Activated CD4-positive, alpha-beta T cell treated with anti-CD3 and anti-CD28 coated beads, Interleukin-2, amount 10 ng/mL, durations not matched to agents 7 days and 5 days (primary cell): Measurements from ENCODE around the gene SLC66A2. TPM values are rescaled to one million over a fixed set of nuclear protein-coding genes. Genes with fewer than 3 reads are reported as not detected.

ENCODE experiments used
- CTCF ChIA-PET: fragments of 350-600 bp; sonication (Branson Sonifier 250); formaldehyde crosslinking; loops from one replicate; lab custom pipeline; 2021; ENCODE audit warnings: antibody characterized with exemption; lab: Charles Lee
- POLR2A ChIA-PET: fragments of 350-600 bp; sonication (Branson Sonifier 250); formaldehyde crosslinking; loops from one replicate; lab custom pipeline; 2021; ENCODE audit warnings: antibody characterized with exemption; lab: Charles Lee
- DNase-seq: peaks from one replicate; pipeline ENCODE4 v3.0.0-alpha.2; 2020
- H3K27ac Mint-ChIP-seq: one replicate; pipeline ENCODE4 v1.8.0; 2021; ENCODE audit warnings: mild to moderate bottlenecking, moderate library complexity, mixed read lengths
- H3K27me3 Mint-ChIP-seq: one replicate; pipeline ENCODE4 v1.8.0; 2021; ENCODE audit warnings: mixed read lengths
- H3K36me3 Mint-ChIP-seq: one replicate; pipeline ENCODE4 v1.8.0; 2021; ENCODE audit warnings: low read depth, mixed read lengths
- H3K4me1 Mint-ChIP-seq: one replicate; pipeline ENCODE4 v1.8.0; 2021; ENCODE audit warnings: mixed read lengths
- H3K4me3 Mint-ChIP-seq: one replicate; pipeline ENCODE4 v1.8.0; 2021; ENCODE audit warnings: mild to moderate bottlenecking, moderate library complexity, mixed read lengths
- H3K9me3 Mint-ChIP-seq: one replicate; pipeline ENCODE4 v1.8.0; 2021; ENCODE audit warnings: mixed read lengths
- total RNA-seq, 2 experiments: library from RNA; stranded (reverse); gene quantifications; one replicate each; pipeline ENCODE4 v1.2.3, GENCODE V29; 2021

Gene SLC66A2
- total RNA-seq, 2 experiments from 2014 or later: 28.3 to 34.6 TPM

- H3K36me3 Mint-ChIP-seq: peaks cover 45% of the 10 kb centered on the region
- no peak for DNase-seq
- no peak overlapping the region for H3K4me3 Mint-ChIP-seq
- H3K27me3 Mint-ChIP-seq: no peaks in the 10 kb centered on the region
- CTCF ChIA-PET: no interaction called here
- POLR2A ChIA-PET: no interaction called here
- no peak overlapping the region for H3K27ac Mint-ChIP-seq
- H3K4me1 Mint-ChIP-seq: no peaks in the 10 kb centered on the region
- H3K9me3 Mint-ChIP-seq: peaks cover 22% of the 10 kb centered on the region
Measured at GRCh38 chr18:79926715-79927606, 24.5 kb downstream of the SLC66A2 start.

DNA sequence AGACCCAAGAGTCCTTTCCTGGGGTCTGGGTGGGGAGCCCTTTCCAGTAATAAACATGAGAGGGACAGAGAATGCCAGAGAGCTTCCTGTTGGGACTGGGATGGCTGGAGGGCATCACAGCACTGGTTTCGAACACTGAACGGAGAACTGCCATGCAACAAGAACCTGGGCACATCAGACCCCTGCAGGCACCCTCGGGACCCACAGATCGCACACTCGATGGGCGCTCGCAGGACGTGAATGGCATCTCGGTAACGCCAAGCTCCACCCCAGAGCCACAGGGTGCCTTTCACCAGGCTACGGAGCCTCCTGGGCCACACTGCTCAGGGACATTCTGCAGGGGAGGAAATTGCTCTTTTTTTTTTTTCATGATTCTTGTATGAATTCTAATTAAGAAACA, 25.1 kb downstream of the SLC66A2 start:
- Mint-ChIP-seq H3K4me3 (no peak overlapping the region), H3K4me1 (no peaks in the 10 kb centered on the region), H3K36me3 (peaks cover 43% of the 10 kb centered on the region), H3K27ac (no peak overlapping the region), H3K9me3 (peaks cover 20% of the 10 kb centered on the region), H3K27me3 (no peaks in the 10 kb centered on the region)
- POLR2A ChIA-PET: no interaction called here
- CTCF ChIA-PET: no interaction called here
- no peak for DNase-seq

GRCh38 chr18:79924814-79925731, 26.4 kb downstream of the SLC66A2 start:
- Mint-ChIP-seq H3K36me3 (peaks cover 37% of the 10 kb centered on the region), H3K4me1 (no peaks in the 10 kb centered on the region), H3K27ac (no peak overlapping the region), H3K9me3 (peaks cover 15% of the 10 kb centered on the region), H3K4me3 (no peak overlapping the region), H3K27me3 (no peaks in the 10 kb centered on the region)
- ChIA-PET CTCF (interaction anchor here (0.6 kb wide), 1 partner anchor 65 kb away, joined by 3 read pairs; no protein-coding TSS in a partner anchor), POLR2A (no interaction called here)
- no peak for DNase-seq

DNA sequence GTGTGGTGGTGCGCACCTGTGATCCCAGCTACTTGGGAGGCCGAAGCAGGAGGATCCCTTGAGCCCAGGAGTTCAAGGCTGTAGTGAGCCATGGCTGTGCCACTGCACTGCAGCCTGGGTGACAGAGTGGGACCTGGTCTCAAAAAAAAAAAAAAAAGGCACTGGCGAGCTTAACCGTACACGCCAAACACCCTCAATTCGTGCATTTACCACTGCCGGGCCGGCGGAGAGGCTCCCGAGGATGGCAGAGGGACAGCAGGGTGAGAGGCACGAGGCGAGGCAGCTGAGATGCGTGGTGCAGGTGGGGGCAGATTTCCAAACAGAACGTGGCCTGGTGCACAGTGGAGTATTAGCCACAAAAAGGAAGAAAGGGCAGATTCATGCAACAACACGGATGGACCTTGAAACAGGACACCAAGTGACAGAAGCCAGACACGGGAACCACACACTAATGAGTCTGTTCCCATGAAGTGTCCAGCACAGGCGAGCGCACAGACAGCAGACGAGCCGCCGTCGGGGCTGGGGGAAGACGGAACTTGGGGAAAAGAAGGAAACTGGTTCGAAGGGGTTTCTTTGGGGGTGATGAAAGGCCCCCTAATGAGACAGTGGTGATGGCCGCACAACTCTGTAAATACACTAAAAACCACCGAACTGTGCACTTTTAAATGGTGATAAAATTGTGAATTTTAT, 27.4 kb downstream of the SLC66A2 start:
- Mint-ChIP-seq H3K36me3 (peaks cover 29% of the 10 kb centered on the region), H3K9me3 (peaks cover 5% of the 10 kb centered on the region), H3K4me3 (no peak overlapping the region), H3K27me3 (no peaks in the 10 kb centered on the region), H3K4me1 (no peaks in the 10 kb centered on the region), H3K27ac (no peak overlapping the region)
- no peak for DNase-seq
- ChIA-PET POLR2A (no interaction called here), CTCF (interaction anchor here (0.6 kb wide), 1 partner anchor 66 kb away, joined by 3 read pairs; no protein-coding TSS in a partner anchor)

DNA sequence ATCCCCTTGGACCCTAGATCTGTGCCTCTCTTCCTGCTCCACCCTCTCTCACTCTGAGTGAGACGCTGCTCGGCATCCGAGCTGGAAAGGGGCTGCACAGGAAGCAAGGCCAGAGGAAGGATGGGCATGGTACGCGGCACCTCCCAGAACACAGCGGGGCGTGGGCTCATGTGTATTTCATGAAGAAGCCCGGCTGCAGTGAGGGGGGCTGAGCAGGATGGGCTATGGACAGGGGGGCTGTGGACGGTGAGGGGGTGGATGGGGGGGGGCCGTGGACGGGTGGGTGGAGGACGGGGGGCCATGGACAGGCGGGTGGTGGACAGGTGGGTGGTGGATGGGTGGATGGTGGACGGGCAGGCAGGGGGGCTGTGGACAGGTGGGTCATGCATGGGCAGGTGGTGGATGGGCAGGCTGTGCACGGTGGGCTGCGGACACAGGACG, 28.5 kb downstream of the SLC66A2 start:
- no peak overlapping the region for H3K27ac Mint-ChIP-seq
- H3K36me3 Mint-ChIP-seq: peaks cover 23% of the 10 kb centered on the region
- no peak for DNase-seq
- CTCF ChIA-PET: no interaction called here
- no peaks in the 10 kb centered on the region for H3K4me1 Mint-ChIP-seq
- no peak overlapping the region for H3K4me3 Mint-ChIP-seq
- H3K27me3 Mint-ChIP-seq: no peaks in the 10 kb centered on the region
- no peaks in the 10 kb centered on the region for H3K9me3 Mint-ChIP-seq
- POLR2A ChIA-PET: no interaction called here

GRCh38 chr18:79921984-79922965, 29.2 kb downstream of the SLC66A2 start:
- no peak for DNase-seq
- Mint-ChIP-seq H3K4me3 (no peak overlapping the region), H3K36me3 (peaks cover 27% of the 10 kb centered on the region), H3K9me3 (no peaks in the 10 kb centered on the region), H3K27ac (no peak overlapping the region), H3K27me3 (no peaks in the 10 kb centered on the region), H3K4me1 (no peaks in the 10 kb centered on the region)
- ChIA-PET POLR2A (no interaction called here), CTCF (no interaction called here)

GRCh38 chr18:79919089-79919488, 32.4 kb downstream of the SLC66A2 start:
- ChIA-PET POLR2A (no interaction called here), CTCF (interaction anchor here (1.1 kb wide), 1 partner anchor 10 kb away, joined by 4 read pairs; no protein-coding TSS in a partner anchor)
- no peak overlapping the region for H3K4me3 Mint-ChIP-seq
- peaks cover 7% of the 10 kb centered on the region for H3K9me3 Mint-ChIP-seq
- DNase-seq: no peak
- H3K4me1 Mint-ChIP-seq: peaks cover 9% of the 10 kb centered on the region
- no peaks in the 10 kb centered on the region for H3K27me3 Mint-ChIP-seq
- H3K27ac Mint-ChIP-seq: no peak overlapping the region
- H3K36me3 Mint-ChIP-seq: peaks cover 43% of the 10 kb centered on the region

DNA sequence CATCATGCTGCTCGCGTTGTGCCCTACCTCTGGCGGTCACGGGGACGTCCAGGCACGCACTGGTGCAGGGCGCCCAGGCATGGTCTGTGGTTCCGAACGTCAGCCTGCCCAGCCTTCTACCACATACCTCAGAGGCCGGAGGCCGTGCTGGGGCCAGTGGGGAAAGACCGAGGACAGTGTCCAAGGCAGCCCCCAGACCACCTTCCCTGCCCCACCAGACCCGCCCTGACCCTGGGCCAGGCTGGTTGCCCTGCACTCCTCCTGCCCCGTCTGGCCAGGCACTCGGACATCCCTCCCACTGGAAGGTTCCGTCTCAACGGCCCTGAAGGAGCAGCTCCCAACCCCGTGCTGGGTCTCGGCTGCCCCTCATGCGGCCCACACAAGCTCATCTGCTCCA, 32.8 kb downstream of the SLC66A2 start:
- CTCF ChIA-PET: interaction anchor here (1.1 kb wide), 1 partner anchor 10 kb away, joined by 4 read pairs; no protein-coding TSS in a partner anchor
- peaks cover 39% of the 10 kb centered on the region for H3K36me3 Mint-ChIP-seq
- H3K4me1 Mint-ChIP-seq: peaks cover 13% of the 10 kb centered on the region
- H3K4me3 Mint-ChIP-seq: no peak overlapping the region
- POLR2A ChIA-PET: no interaction called here
- no peak for DNase-seq
- H3K27me3 Mint-ChIP-seq: no peaks in the 10 kb centered on the region
- peaks cover 7% of the 10 kb centered on the region for H3K9me3 Mint-ChIP-seq
- no peak overlapping the region for H3K27ac Mint-ChIP-seq

DNA sequence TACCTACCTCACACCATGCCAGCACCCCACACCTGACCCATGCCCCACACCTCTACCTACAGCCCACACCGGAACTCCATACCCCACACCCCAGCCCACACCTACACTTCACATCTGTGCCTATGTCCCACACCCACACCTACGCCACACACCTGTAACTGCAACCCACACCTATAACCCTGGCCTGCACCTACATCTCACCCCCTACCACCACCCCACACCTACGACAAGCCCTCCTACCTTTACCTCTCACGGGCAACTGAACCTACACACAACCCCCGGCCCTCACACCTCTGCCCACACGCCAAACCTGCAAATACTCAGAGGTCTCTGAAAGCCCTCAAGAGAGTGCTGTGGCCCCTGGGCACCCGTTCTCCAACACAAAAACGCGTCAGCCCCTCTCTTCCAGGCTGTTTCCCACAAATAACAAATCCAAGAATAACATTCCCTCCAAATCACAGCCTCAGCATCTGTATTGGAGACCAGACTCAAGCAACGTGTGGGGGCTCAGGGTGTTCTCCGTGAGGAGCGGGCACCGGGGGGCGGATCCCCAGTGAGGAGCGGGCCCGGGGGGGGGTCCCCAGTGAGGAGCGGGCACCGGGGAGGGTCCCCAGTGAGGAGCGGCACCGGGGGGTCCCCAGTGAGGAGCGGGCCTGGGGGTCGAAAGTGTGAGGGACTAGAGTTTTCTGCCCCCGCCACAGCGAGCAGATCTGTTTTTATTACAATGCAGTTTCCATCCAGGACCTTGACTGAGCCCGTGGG, 33.4 kb downstream of the SLC66A2 start:
- DNase-seq: no peak
- H3K4me3 Mint-ChIP-seq: no peak overlapping the region
- peaks cover 39% of the 10 kb centered on the region for H3K36me3 Mint-ChIP-seq
- ChIA-PET CTCF (interaction anchor here (1.1 kb wide), 1 partner anchor 11 kb away, joined by 4 read pairs; no protein-coding TSS in a partner anchor), POLR2A (no interaction called here)
- H3K4me1 Mint-ChIP-seq: peaks cover 19% of the 10 kb centered on the region
- peaks cover 7% of the 10 kb centered on the region for H3K9me3 Mint-ChIP-seq
- no peak overlapping the region for H3K27ac Mint-ChIP-seq
- H3K27me3 Mint-ChIP-seq: no peaks in the 10 kb centered on the region

DNA sequence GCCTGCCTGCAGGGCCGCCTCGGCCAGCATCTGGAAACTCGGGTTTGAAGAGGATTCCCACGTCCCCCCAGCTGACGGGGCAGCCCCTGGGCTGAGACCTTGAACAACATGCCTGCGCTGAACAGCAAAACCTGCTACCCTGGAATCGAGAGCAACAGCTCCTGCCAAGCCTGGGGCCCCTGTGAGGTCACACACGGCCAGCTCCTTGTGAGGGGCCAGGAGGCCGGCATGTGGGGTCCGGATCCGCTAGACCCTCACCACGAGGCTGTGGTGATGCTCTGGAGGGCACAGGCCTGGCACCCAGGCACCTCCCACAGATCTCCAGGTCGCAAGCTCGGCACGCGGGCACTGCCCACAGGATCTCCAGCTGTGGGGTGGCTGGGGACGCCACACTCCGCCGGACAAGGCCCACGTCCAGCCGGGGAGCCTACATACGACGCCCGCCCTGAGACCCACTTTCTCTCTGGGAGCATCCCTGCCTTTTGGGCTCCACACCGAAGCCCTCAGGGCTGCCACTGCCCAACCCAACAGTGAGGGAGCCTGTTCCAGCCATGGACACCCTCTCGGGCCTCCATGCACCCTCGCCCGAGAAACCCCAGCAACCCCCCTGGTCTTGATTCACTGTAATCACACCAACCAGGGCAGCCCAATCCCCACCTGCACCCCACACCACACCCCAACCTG, 34.1 kb downstream of the SLC66A2 start:
- Mint-ChIP-seq H3K27me3 (no peaks in the 10 kb centered on the region), H3K36me3 (peaks cover 41% of the 10 kb centered on the region), H3K4me3 (no peak overlapping the region), H3K4me1 (peaks cover 26% of the 10 kb centered on the region), H3K27ac (no peak overlapping the region), H3K9me3 (peaks cover 7% of the 10 kb centered on the region)
- CTCF ChIA-PET: no interaction called here
- DNase-seq: no peak
- POLR2A ChIA-PET: no interaction called here
